ENCODE measurements around the gene ATF6.

- TF ChIP-seq RAD21 (conservative IDR thresholded peaks at IDR 0.05 in 1 of 2, IDR thresholded peaks at IDR 0.05 in 1 of 2) (no peak), CTCF (IDR thresholded peaks at IDR 0.05) (no peak), EP300 (IDR thresholded peaks at IDR 0.05) (no peak), POLR2A (IDR thresholded peaks at IDR 0.05; ENCODE audit: low read length) (no peak), USF2 (IDR thresholded peaks at IDR 0.05) (no peak), CEBPB (IDR thresholded peaks at IDR 0.05) (no peak), REST (IDR thresholded peaks at IDR 0.05) (no peak), RFX5 (IDR thresholded peaks at IDR 0.05) (no peak), BHLHE40 (IDR thresholded peaks at IDR 0.05; ENCODE audit: low read depth, low read length) (no peak), HMGXB4 (CRISPR knock-in tag; IDR thresholded peaks at IDR 0.05; ENCODE audit: borderline replicate concordance) (no peak), HDAC2 (IDR thresholded peaks at IDR 0.05) (no peak)
These were observed 183.4 kb downstream of the ATF6 start for GRCh38 chr1:161949548-161949947.
